ENCODE measurements around the gene PROKR1.

Gene PROKR1

DNA sequence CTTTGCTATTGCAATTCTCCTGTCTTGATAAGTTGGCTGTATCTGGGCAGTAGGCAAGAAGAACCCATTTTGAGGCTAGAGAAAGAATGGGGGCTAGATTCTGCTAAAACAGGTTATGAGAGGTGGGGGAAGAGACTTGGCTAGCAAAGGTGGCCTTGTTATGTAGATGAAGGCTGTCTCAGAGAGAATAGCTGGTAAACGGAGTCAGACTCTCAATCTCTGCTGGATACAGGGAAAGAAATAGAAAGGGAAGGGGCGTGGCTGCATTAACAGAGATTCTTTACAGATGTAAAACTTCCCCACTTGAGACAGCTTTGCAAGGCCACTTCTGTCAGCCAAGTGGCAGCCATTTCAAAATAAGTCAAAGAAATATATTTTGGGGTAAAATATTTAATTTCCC lies 53.2 kb downstream of the PROKR1 start:
- no peak overlapping the region for H3K4me3 ChIP-seq (ENCODE audit: low read depth, low read length)
- no peak for DNase-seq (ENCODE audit: low read depth)
- TF ChIP-seq CTCF (IDR thresholded peaks at IDR 0.05; ENCODE audit: low read depth, low read length) (no peak), MYC (IDR thresholded peaks at IDR 0.05; ENCODE audit: low read depth, low read length) (no peak), POLR2A (IDR thresholded peaks at IDR 0.05; ENCODE audit: extremely low read depth, insufficient read length) (no peak)

DNA sequence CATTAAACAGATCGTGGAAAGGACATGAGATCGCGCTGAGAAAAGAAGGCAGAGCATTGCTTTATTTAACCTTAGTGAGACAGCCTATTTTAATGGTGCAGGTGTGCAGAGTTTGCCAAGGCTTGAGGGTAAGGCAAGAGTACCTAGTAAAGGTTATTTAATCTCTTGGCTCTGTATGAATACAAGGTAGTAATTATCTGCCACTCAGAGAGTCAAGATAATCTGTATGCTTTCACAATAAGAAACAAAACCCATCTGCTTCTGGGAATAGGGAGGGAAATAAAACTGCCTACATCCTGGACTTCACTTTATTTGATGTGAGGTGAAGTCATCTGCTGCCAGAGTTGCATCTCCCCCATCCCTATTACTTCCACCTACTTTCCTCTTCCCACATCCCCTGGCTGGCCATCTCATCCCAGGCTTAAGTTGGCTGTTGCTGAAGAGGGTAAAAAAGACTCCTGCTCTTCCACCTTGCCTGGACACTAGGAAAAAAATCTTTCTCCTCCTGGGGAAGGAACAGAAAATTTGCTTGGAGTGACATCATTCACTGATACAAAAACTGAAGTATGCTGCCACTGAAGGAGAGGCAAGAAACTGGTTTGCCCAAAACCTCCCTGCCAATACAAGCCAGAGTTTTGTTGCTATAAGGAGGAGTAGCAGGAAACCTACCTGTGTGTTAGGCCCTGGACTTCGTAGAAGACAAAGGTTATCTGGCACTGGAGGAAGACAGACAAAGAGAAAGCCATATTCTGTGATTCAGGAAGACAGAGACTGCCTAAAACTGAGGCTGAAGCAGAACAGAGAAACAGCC lies 55.4 kb downstream of the PROKR1 start:
- no peak overlapping the region for H3K4me3 ChIP-seq (ENCODE audit: low read depth, low read length)
- no peak for DNase-seq (ENCODE audit: low read depth)
- TF ChIP-seq, protein P1, sequence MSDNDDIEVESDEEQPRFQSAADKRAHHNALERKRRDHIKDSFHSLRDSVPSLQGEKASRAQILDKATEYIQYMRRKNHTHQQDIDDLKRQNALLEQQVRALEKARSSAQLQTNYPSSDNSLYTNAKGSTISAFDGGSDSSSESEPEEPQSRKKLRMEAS (IDR thresholded peaks at IDR 0.05; ENCODE audit: low read depth, low read length): no peak
- TF ChIP-seq CTCF (IDR thresholded peaks at IDR 0.05; ENCODE audit: low read depth, low read length): no peak
- no peak for TF ChIP-seq POLR2A (IDR thresholded peaks at IDR 0.05; ENCODE audit: extremely low read depth, insufficient read length)
- no peak for TF ChIP-seq MYC (IDR thresholded peaks at IDR 0.05; ENCODE audit: low read depth, low read length)

DNA sequence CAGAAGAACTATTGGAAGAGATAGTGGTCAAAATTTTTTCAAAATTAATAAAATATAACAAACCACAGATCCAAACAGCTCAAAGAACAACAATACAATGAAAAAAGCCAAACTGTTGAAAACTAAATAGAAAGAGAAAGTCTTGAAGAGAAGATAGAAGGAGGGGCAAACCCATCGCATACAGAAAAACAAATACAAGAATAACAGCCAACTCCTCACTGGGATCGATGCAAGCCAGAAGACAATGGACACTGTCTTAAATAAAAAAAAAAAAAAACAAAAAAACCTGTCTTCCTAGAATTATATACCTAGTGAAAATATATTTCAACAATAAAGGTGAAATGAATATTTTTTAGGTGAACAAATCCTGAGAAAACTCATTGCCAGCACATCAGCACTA lies 57.2 kb downstream of the PROKR1 start:
- TF ChIP-seq POLR2A (IDR thresholded peaks at IDR 0.05; ENCODE audit: extremely low read depth, insufficient read length): no peak
- TF ChIP-seq, protein P1 (IDR thresholded peaks at IDR 0.05; ENCODE audit: low read depth, low read length): no peak
- no peak for TF ChIP-seq CTCF (IDR thresholded peaks at IDR 0.05; ENCODE audit: low read depth, low read length)
- TF ChIP-seq MYC (IDR thresholded peaks at IDR 0.05; ENCODE audit: low read depth, low read length): no peak
- no peak overlapping the region for H3K4me3 ChIP-seq (ENCODE audit: low read depth, low read length)
- DNase-seq (ENCODE audit: low read depth): no peak

DNA sequence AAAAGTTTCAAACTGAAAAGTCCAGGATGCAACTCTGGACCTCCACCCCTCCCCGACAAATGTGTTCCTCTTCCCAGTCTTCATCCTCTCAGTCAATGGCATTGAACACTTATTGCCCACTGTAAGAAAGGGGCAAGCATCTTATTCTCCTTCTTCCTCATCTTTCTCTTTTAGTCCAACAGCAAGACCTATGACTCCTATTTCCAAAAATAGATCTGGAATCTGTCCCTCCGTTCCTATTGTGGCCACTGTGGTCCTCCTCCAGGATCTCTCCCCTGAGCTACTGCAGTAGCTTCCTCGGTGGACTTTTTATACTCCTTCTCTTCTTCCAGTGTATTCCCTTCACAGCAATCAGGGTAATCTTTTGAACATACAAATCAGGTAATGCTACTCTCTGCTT lies 63.3 kb downstream of the PROKR1 start:
- no peak overlapping the region for H3K4me3 ChIP-seq (ENCODE audit: low read depth, low read length)
- TF ChIP-seq POLR2A (IDR thresholded peaks at IDR 0.05; ENCODE audit: extremely low read depth, insufficient read length) (no peak), MYC (IDR thresholded peaks at IDR 0.05; ENCODE audit: low read depth, low read length) (no peak), CTCF (IDR thresholded peaks at IDR 0.05; ENCODE audit: low read depth, low read length) (no peak)
- no peak for DNase-seq (ENCODE audit: low read depth)
